Retina (tissue), 1 donor: ENCODE measurements around the gene CCSER2.
"Not testable (repeated sequence)": the region's sequence is repeated elsewhere in the genome, so short reads cannot be mapped to it uniquely, and the experiment has no call there.

Experiments used
- DNase-seq: peaks from one replicate; pipeline ENCODE4 v3.0.0-alpha.2; 2016

CCSER2 gene

GRCh38 chr10:84328418-84329195, at the start of gene CCSER2:
Gene CCSER2 (plus strand): TSS chr10:84328589. CDS start chr10:84371053, 42,464 bp downstream.
- no peak for DNase-seq

DNA sequence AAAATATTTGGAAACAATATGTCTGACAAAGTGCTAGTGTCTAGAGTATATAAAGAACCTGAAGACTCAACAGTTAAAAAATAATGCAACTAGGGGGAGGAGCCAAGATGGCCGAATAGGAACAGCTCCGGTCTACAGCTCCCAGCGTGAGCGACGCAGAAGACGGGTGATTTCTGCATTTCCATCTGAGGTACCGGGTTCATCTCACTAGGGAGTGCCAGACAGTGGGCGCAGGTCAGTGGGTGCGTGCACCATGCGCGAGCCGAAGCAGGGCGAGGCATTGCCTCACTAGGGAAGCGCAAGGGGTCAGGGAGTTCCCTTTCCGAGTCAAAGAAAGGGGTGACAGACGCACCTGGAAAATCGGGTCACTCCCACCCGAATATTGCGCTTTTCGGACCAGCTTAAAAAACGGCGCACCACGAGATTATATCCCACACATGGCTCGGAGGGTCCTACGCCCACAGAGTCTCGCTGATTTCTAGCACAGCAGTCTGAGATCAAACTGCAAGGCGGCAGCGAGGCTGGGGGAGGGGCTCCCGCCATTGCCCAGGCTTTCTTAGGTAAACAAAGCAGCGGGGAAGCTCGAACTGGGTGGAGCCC, 48.4 kb upstream of the CCSER2 start:
- DNase-seq: not testable (repeated sequence)

- no peak for DNase-seq
Measured at GRCh38 chr10:84286695-84287094, 41.7 kb upstream of the CCSER2 start.

- no peak for DNase-seq
Measured at GRCh38 chr10:84288151-84288550, 40.2 kb upstream of the CCSER2 start.

DNA sequence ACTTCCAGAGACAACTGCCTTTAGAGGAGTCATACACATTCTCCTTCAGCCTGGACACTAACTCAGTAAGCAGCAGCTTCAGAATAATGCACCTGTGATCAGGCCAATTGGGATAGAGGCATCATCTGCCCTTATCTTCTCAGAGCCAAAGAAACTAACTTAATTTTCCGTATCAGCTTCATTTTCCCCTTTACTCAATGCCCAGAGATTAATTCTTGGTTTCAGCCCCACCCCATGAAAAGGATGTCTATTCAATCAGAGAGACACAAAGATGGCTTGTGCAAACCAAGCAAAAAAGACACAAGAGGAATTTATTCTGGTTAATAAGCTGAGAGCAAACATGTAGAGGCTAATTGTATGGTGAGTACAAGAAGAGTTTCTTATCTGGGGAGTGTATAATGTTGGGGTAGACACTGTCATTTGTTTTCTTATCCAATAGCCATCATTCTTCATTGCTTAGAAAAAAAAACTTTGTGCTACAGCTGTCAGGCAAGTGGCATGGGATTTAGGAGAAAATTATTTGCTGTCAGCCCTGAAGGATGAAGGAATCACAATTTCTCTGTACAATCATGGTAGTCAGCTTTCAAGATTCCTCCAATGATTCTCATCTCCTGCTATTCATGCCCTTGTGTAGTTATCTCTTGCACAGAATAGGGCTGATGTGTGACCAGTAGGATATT, 38.7 kb upstream of the CCSER2 start:
- no peak for DNase-seq

- DNase-seq: no peak
Measured at GRCh38 chr10:84290235-84290634, 38.2 kb upstream of the CCSER2 start.

DNA sequence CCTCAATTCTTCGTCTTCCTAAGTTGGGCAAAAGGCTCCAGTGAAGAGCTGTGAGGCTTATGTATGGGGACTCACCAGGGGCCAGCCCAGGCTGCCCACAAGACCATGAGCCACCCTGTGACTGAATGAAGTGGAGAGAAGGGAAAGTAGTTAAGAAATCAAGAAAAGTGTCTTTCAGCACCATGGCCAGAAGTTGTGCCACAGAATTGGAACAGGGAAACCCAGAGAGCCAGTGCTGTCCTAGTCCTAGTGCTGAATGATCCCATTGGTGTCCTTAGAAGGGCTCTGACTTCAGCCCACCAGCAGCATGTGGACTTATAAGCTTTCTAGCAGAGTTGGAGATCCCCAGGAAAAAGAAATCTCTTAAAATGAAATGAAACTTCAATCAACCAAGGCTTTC, 37.0 kb upstream of the CCSER2 start:
- peak; percentile 24 for DNase-seq

DNA sequence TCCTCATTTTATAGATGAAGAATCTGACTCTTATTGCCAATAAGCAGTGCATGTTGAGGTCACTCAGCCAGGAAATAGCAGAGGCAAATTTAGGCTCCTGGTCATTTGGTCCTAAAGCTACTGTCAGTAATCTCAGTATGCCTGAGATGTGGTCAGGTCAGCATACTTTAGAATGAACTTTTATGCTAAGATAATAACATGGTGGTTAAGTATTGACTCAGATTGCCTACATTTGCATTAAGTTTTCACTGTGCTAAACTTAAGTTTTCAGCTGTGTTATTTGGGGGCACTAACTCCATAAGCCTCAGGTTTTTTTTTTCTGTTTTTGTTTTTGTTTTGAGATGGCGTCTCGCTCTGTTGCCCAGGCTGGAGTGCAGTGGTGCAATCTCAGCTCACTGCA, 35.9 kb upstream of the CCSER2 start:
- DNase-seq: no peak

DNA sequence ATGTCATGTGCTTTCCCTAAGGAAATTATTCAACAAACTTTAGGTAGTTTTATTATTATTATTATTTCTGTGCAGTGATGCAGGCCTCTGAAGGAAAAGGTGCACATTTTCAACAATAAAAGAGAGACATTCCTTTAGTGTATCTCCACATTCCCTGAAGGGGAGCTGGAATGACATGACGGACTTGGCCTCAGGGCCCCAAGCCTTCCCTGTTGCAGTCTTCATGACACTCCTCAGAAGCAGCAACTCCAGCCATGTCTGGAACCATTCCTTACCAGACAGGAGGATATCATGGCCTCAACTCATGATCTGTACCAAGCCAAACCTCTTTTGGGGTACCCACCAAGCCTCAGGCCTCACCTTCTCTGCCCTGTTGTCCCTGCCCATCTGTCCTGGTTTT, 35.2 kb upstream of the CCSER2 start:
- no peak for DNase-seq

DNA sequence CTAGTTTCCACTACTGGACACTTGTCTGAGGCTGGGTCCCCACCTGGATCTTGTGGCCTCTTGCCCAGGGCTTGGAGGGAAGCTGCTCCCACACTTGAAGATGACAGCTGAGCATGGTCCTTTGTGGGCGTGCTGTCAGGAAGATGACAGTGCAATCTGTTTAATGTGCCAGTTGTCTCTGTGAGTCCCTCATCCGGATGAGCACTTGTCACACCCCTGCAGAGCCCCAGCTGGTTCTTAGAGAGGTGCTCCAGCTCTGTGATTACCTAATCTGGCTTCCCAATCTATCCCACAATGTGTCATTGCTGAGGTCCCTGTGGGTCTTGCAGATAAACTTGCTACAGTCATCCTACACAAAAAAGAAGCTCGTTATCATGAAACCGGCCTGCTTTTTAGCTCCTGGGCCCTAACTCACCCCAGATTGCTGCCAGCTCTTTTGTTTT, 34.8 kb upstream of the CCSER2 start:
- peak; percentile 18 for DNase-seq

DNA sequence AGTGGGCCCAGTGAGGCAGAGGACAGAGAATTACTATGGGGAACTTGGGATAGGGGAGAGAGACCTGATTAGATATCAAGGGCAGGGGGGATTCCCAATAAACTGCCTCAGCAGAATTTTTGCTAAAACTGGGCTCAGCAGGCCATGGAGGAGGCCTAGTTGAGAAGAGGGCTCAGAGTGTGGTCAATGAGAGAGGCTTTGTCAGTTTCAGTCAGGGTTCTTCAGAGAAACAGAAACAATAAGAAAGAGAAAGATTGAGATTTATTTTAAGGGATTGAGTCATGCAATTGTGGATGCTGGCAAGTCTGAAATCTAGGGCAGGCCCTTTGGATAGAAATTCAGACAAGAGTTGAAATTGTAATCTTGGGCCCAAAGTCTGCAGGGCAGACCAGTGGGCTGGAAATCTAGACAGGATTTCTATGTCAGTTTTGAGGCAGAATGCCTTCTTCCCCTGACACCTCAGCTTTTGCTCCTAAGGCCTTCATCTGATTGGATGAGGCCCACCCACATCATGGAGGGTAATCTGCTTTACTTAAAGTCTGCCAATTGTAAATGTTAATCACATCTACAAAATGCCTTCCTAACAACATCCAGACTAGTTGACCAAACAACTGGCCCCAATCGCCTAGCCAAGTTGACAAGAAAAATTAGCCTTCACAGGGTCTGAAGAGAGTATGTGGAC, 33.5 kb upstream of the CCSER2 start:
- DNase-seq: no peak

- DNase-seq: no peak
Measured at GRCh38 chr10:84296091-84296981, 32.1 kb upstream of the CCSER2 start.

DNA sequence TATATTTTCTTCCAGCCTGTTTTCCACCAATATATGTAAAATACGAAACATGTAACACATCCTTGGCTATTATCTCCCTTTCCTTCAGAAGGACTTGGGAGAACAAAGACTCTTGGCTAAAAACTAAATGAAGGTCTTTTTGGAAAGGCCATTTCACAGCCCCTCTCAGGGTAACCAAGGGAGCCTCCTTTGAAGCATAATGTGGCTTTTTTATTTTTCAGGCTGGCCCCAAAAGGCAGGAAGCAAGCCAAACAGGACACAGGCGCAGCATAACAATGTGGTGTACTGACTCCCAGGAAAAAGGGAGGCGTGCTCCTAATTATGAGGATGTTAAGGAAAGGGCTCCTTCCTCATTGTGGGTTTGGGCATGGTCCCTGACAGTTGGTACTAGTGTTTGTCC, 30.3 kb upstream of the CCSER2 start:
- DNase-seq: no peak

DNA sequence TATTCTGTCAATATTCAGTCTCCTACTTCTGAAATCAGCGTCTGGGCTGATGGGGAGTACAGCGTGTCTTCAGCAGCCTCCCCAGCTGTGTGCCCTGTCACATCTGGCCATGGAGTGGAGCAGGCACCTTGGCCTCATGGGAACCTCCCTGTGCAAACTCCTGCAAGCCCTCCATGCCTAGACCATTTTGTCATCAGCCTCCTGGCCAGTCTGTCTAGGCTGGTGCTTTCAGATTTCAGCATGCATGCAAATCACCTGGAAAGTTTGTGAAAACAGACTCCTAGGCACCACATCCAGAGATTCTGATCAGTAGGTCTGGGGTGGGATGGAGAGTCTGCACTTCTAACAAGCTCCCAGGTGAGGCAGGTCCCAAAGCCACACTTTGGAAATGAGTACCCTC, 26.2 kb upstream of the CCSER2 start:
- DNase-seq: no peak

- no peak for DNase-seq
Measured at GRCh38 chr10:84306751-84307384, 21.5 kb upstream of the CCSER2 start.

DNA sequence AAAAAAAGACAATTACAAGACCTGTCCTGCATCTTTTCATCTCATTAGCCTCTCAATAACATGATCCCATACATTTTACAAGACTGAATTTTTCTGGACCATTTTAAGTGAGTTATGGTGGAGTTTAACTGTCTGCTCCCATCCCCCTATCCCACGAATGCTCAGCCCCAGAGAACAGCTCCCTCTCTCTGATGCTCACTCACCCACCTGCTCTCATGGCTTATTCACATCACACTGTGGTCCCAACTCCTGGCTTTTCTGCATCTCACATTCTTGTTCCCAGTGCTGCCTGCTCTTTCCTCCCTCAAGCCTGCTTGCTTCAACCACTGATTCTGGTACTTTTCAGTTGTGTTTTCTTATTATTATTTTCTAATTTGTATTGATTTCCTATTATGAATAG, 20.4 kb upstream of the CCSER2 start:
- DNase-seq: no peak

GRCh38 chr10:84308481-84309304, 19.7 kb upstream of the CCSER2 start:
- no peak for DNase-seq

- DNase-seq: no peak
Measured at GRCh38 chr10:84310470-84310869, 17.9 kb upstream of the CCSER2 start.

DNA sequence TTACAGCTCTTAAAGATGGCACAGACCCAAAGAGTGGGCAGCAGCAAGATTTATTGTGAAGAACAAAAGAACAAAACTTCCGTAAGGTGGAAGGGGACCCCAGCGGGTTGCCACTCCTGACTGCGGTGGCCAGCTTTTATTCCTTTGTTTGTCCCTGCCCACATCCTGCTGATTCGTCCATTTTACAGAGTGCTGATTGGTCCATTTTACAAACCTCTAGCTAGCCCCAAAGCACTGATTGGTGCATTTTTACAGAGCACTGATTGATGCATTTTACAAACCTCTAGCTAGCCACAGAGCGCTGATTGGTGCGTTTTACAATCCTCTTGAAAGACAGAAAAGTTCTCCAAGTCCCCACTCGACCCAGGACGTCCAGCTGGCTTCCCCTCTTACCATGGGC, 16.8 kb upstream of the CCSER2 start:
- no peak for DNase-seq

- DNase-seq: no peak
Measured at GRCh38 chr10:84312816-84313215, 15.6 kb upstream of the CCSER2 start.

- DNase-seq: no peak
Measured at GRCh38 chr10:84314275-84314674, 14.1 kb upstream of the CCSER2 start.
